Astrocyte of the hippocampus (primary cell): Measurements from ENCODE around the gene PKP4.

ENCODE experiments used
- DNase-seq: peaks from one replicate; pipeline ENCODE4 v3.0.0; 2011; ENCODE audit warnings: low read depth, low spot score

PKP4 gene

GRCh38 chr2:158583923-158584322 lies 127.2 kb downstream of the PKP4 start:
- no peak for DNase-seq

- no peak for DNase-seq
Observed at GRCh38 chr2:158586491-158586890, 129.7 kb downstream of the PKP4 start.

GRCh38 chr2:158589303-158589702 lies 132.6 kb downstream of the PKP4 start:
- DNase-seq = no peak

DNA sequence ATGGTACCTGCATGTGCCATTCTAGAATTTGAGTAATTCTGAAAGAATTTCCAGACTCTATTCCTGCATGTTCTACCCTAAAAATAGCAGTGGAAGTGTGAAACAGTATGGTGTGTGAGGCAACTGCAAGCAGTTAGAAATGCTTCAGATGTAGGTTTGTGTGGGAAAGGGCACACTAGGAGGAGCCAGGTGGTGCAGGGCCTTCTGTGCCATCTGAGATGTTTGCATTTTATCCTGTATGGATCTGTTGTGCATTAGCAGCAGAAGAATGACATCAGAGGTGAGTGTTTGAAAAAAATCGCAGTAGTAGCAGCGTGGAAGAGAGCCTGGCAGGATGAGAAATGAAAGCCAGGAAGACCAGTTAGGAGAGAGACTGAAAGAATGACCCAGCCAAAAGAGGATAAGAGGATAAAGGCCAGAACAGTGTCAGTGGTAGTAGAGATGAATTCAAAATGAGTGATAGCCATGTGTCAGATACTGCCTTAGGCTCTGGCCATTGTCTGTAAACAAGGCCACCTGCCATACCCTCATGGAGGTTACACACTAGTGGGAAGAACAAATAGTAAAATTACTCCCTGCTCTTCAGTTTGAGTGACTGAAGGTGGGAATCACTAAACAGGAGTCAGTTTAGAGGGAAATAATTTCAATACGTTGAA lies 142.2 kb downstream of the PKP4 start:
- no peak for DNase-seq

GRCh38 chr2:158599609-158600008 lies 142.9 kb downstream of the PKP4 start:
- DNase-seq = no peak

DNA sequence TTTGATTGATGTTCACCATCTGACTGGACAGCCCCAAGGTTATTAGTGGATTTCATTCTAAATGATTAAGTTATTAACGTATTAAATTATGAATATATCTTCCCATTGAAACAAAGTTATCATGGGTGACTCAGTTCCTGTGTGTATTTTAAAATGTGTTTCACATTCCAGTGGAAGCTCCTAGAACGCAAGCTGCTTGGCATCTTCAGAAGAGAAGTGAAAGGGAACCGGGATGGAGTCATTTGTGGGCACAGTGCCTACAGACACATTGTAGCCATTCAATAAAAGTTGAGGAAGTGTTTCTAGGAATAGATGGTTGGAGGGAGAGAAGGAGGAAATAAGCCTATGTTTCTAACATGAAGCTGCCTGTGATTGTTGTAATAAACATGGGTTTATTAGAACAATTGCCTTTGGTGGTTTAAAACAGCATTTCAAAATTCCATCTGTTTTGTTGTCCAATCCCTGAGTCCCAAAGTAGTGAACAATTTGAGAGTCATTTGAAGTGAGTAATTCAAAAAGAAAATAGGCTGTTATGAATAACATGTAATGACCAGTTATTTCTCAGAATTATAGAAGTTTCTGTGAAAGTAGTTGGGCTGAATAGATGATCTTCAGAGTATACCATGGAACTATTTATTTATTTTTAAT lies 143.5 kb downstream of the PKP4 start:
- peak; percentile 92 for DNase-seq

DNA sequence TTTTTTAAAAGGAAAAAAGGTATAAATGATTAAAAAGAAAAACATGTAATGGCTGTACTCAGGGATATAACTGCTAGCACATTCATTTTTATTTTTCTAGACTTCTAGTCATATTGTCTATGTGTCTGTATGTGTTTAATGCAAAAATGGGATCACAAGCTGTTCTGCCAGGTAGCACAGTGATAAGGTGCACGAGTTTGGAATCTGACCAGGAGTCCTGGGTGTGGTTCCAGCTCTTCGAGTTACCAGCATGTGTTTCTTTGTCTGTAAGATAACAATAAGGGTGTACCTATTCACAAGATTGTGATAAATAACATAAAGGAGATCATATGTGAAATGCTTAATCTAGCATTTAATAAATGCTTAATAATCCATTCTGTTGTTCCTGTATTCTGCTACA lies 145.3 kb downstream of the PKP4 start:
- DNase-seq = no peak

GRCh38 chr2:158603205-158603604 lies 146.5 kb downstream of the PKP4 start:
- DNase-seq = no peak

- no peak for DNase-seq
Observed at GRCh38 chr2:158603986-158604385, 147.2 kb downstream of the PKP4 start.

GRCh38 chr2:158610059-158610458 lies 153.3 kb downstream of the PKP4 start:
- no peak for DNase-seq

- DNase-seq = no peak
Observed at GRCh38 chr2:158616480-158617000, 159.8 kb downstream of the PKP4 start.

DNA sequence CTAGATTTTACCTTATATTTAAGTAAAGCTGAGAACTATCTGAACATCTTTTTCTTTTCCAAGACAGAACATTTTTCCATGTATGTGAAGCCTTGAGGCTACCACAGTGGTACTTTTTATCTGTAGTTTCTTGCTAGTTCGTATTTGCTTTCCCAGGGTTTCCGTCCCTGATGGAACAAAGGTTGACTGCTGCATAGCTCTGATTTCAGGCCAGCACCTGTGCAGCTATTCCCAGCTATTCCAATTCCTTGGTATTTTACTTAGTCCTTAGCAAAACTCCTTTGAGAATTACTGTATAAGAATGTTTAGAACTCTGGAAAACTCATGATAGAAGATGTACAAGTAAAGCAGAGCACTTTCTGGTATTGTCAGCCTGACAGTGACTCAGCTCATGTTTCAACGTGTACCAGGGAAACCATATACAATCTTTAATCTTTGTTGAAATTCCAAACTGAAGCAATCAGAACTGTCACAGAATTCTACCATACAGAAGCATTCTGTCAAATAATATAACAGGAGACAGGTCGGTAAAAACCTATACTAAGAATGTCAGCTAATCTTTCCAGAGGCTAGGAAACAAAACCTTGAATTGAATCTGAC lies 162.2 kb downstream of the PKP4 start:
- no peak for DNase-seq

GRCh38 chr2:158619496-158619895 lies 162.7 kb downstream of the PKP4 start:
- DNase-seq = peak; percentile 59

DNA sequence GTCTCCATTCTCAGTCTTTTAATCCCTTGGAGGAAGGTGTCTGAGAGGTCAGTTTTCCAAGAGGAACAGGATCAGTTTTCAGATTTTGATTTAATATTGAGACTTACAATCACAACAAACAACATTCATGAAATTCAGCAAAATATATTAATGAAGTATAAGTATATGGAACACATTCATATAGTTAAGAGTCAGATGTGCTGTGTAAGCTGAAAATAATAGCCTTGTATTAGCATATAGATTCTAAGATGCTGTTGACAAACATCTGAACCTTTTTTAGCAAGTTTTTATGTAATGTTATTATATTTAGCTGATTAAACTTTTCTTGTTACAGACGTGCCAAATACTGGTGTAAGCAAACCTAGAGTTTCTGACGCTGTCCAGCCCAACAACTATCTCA lies 163.9 kb downstream of the PKP4 start:
- DNase-seq = no peak

DNA sequence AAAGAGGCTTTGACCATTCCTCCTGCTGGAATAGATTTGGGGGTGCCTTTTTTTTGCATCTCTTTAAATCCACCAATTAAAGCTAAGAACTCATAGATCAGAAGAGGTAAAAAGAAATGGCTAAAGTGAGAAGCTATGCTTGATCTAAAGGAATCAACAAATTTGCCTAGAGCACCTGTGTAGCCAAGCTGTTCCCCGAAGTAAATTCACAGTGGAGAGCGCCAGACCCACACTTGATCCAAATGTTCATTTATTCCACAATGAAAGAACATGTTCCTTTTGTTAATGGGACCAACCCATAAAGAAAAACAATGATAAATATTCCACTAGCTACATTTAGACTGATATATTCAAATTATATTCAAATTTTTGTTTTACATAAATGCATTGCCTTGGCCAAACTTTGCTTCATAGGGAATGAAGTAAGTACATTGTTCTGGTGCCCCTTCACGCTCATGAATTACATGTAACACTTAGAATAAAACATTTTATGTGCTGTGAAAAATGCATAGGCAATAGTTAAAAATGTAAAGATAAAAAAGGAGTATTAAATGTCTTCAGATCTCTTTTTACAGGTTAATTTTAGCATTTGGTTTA lies 167.4 kb downstream of the PKP4 start:
- no peak for DNase-seq

GRCh38 chr2:158624961-158625360 lies 168.2 kb downstream of the PKP4 start:
- DNase-seq = no peak

- no peak for DNase-seq
Observed at GRCh38 chr2:158629116-158629515, 172.4 kb downstream of the PKP4 start.

DNA sequence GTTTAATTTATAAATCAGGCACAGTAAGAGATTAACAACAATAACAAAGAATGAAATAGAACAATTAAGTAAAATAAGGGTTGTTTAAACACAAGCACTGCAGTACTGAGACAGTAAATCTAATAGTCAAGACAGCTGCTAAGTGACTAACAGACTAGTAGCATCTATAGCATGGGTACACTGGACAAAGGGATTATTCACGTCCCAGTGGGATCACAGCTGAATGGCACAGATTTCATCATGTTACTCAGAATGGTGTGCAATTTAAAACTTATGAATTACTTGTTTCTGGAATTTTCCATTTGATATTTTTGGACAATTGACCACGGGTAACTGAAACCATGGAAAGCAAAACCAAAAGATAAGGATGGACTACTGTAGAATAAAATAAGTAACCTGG lies 176.5 kb downstream of the PKP4 start:
- DNase-seq = no peak

- no peak for DNase-seq
Observed at GRCh38 chr2:158634627-158635026, 177.9 kb downstream of the PKP4 start.

DNA sequence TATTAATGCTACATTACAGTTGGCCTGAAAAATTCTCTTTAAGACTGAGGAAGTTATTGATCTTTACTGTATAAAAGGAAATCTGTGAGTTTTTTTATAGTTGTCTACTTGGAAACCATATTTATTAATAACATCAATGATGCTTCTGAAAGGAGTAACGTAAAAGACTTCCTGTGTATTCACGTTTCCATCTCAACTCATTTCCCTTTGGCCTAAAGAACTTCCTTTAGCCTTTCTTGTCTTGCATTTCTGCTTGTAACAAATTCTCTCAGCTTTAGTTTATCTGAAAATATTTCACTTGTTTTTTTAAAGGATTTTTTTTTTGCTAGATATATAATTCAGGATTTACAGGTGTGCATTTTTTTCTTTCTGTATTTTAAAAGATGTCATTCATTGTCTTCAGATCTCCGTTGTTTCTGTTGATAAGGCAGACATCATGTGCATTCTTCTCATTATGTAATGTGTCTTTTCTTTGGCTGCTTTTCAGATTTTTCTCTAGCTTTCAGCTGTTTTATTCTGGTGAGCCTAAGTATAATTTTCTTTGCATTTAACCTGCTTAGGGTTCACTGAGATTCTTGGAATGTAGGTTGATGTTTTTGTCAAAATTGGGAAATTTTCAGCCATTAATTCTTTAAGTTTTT lies 179.3 kb downstream of the PKP4 start:
- no peak for DNase-seq

DNA sequence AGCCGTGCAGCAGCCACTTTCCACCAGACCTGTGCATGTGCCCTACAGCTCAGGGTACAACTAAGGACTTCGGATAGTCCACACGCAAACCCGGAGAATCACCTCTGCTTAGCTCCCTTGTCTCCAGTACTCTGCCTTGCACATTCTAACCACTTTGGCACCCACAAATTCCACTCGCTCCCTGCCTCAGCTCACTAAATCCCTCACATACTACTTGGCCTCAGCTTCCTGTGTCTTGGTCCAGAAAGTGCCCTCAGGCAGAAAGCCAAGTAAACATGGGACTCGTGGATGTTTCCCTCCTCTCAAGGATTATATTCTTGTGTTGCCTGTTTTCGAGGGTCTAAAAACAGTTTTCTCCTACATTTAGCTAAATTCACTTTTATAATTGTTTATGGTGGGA lies 180.6 kb downstream of the PKP4 start:
- peak; percentile 26 for DNase-seq

DNA sequence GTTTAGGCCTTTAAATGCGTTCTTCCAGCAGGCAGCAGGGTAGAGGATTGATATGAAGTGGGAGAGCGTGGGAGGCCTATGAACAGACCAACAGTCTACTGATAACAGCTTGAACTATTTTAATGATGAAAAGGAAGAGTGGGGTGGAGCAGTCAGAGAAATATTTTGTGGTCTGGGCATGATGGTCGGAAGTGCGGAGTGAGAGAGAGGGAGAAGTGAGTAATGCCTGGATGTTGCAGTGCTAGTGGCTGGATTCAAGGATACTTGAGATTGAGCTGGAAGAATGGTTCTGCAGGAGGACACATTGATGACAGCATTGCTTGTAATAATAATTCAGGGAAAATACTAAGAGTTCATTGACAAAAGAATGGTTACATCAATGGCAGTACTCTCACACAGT lies 187.4 kb downstream of the PKP4 start:
- peak; percentile 87 for DNase-seq
